H1 (cell line): ENCODE measurements around the gene DENND1A. TPM values are rescaled to one million over a fixed set of nuclear protein-coding genes. Genes with fewer than 3 reads are reported as not detected.

Experiments used
- CTCF ChIA-PET: fragments of 300-600 bp; sonication (Branson Sonifier 250); formaldehyde crosslinking; loops from one replicate; lab custom pipeline; 2021; ENCODE audit not compliant: partially characterized antibody; lab: Charles Lee
- POLR2A ChIA-PET: fragments of 300-600 bp; sonication (Branson Sonifier 250); formaldehyde crosslinking; loops from one replicate; lab custom pipeline; 2021; ENCODE audit warnings: inconsistent platforms; ENCODE audit not compliant: partially characterized antibody; lab: Charles Lee
- DNase-seq, 2 experiments: peaks; one replicate each; pipeline versions ENCODE4 v3.0.0 to v3.0.0-alpha.2; 2010 to 2022; ENCODE audit warnings: low spot score in 2 of 2, low read depth in 1 of 2, mixed read lengths in 1 of 2
- FAIRE-seq: peaks from 2 replicates; lab custom pipeline; 2011; peaks lifted over from hg19 to GRCh38; lab: Jason Lieb, UNC
- H2AFZ ChIP-seq: 2 replicates; pipeline ENCODE4 v1.8.1; 2012; ENCODE audit warnings: low read length, inconsistent platforms
- H2AK5ac ChIP-seq: 2 replicates; pipeline ENCODE4 v1.6.1; 2013; ENCODE audit warnings: low read depth, low read length
- H2BK120ac ChIP-seq: replicated peaks from 2 replicates; pipeline ENCODE3; 2013; ENCODE audit warnings: low read depth, low read length, inconsistent platforms
- H2BK12ac ChIP-seq: 2 replicates; pipeline ENCODE4 v1.6.1; 2013; ENCODE audit warnings: low read depth, low read length
- H2BK15ac ChIP-seq: 2 replicates; pipeline ENCODE4 v1.6.1; 2013; ENCODE audit warnings: low read length
- H2BK20ac ChIP-seq: 2 replicates; pipeline ENCODE4 v1.6.1; 2013; ENCODE audit warnings: low read length
- H2BK5ac ChIP-seq: 2 replicates; pipeline ENCODE4 v1.6.1; 2013; ENCODE audit warnings: low read depth, low read length
- H3K14ac ChIP-seq: 2 replicates; pipeline ENCODE4 v1.6.1; 2013; ENCODE audit warnings: inconsistent platforms; ENCODE audit not compliant: insufficient read length
- H3K18ac ChIP-seq: 2 replicates; pipeline ENCODE4 v1.6.1; 2013; ENCODE audit warnings: low read length; ENCODE audit errors: extremely low read depth
- H3K23ac ChIP-seq: 2 replicates; pipeline ENCODE4 v1.6.1; 2013; ENCODE audit warnings: inconsistent platforms; ENCODE audit not compliant: insufficient read length
- H3K23me2 ChIP-seq: 2 replicates; pipeline ENCODE4 v1.6.1; 2013; ENCODE audit warnings: low read depth, low read length
- H3K27ac ChIP-seq: 2 replicates; pipeline ENCODE4 v1.6.1; 2011; ENCODE audit warnings: low read depth, low read length, inconsistent platforms
- H3K27me3 ChIP-seq, 4 experiments: replicated peaks in 1 of 4; 1 replicate in 1 of 4; 2 replicates in 3 of 4; pipeline versions ENCODE4 v1.6.1 to v1.8.1; 2011 to 2013; ENCODE audit warnings: low read length in 3 of 4, mild to moderate bottlenecking in 3 of 4, inconsistent platforms in 2 of 4, mixed read lengths in 2 of 4, moderate library complexity in 1 of 4; ENCODE audit not compliant: control insufficient read depth in 3 of 4, insufficient read depth in 3 of 4; ENCODE audit errors: extremely low read depth in 1 of 4
- H3K36me3 ChIP-seq, 4 experiments: 2 replicates each; pipeline versions ENCODE4 v1.6.1 to v1.8.1; 2011 to 2013; ENCODE audit warnings: mild to moderate bottlenecking in 4 of 4, low read length in 3 of 4, moderate library complexity in 2 of 4, control low read depth in 1 of 4, inconsistent platforms in 1 of 4; ENCODE audit not compliant: insufficient read depth in 4 of 4, control insufficient read depth in 2 of 4
- H3K4ac ChIP-seq: replicated peaks from 2 replicates; pipeline ENCODE3; 2013; ENCODE audit warnings: low read length, low read depth, mixed read lengths, inconsistent platforms; ENCODE audit not compliant: insufficient read length
- H3K4me1 ChIP-seq, 4 experiments: replicated peaks in 1 of 4; 1 replicate in 1 of 4; 2 replicates in 3 of 4; pipeline versions ENCODE4 v1.6.1 to v1.8.1; 2011 to 2013; ENCODE audit warnings: low read length in 3 of 4, inconsistent platforms in 2 of 4, mixed read lengths in 1 of 4; ENCODE audit not compliant: insufficient read depth in 4 of 4, control insufficient read depth in 3 of 4
- H3K4me2 ChIP-seq, 2 experiments: 2 replicates each; pipeline versions ENCODE4 v1.6.1 to v1.8.1; 2011 to 2013; ENCODE audit warnings: low read depth in 2 of 2, low read length in 2 of 2, control low read depth in 1 of 2, inconsistent platforms in 1 of 2, mild to moderate bottlenecking in 1 of 2; ENCODE audit not compliant: insufficient read depth in 1 of 2
- H3K4me3 ChIP-seq, 4 experiments: fragments of 200-600, 300-600 bp in 1 of 4; sonication (generic), shearing (Covaris generic), sonication (Bioruptor Twin) in 1 of 4; 2 replicates each; pipeline versions ENCODE4 v1.5.1 to v1.8.1; 2011 to 2016; ENCODE audit warnings: low read length in 4 of 4, low read depth in 3 of 4, control low read depth in 2 of 4, inconsistent platforms in 2 of 4, mild to moderate bottlenecking in 2 of 4, mixed read lengths in 1 of 4, moderate library complexity in 1 of 4; ENCODE audit not compliant: insufficient read depth in 2 of 4; ENCODE audit errors: extremely low read depth in 1 of 4
- H3K56ac ChIP-seq: replicated peaks from 2 replicates; pipeline ENCODE3; 2013; ENCODE audit warnings: low read depth, mild to moderate bottlenecking, mixed read lengths, low read length, inconsistent platforms; ENCODE audit not compliant: insufficient read length
- H3K79me1 ChIP-seq: 2 replicates; pipeline ENCODE4 v1.6.1; 2013; ENCODE audit warnings: low read depth, low read length, control low read depth
- H3K79me2 ChIP-seq, 2 experiments: 2 replicates each; pipeline versions ENCODE4 v1.6.1 to v1.8.1; 2012 to 2013; ENCODE audit warnings: low read length in 2 of 2, mild to moderate bottlenecking in 2 of 2, inconsistent platforms in 1 of 2; ENCODE audit not compliant: insufficient read depth in 2 of 2, control insufficient read depth in 1 of 2
- H3K9ac ChIP-seq, 4 experiments: replicated peaks in 1 of 4; 1 replicate in 1 of 4; 2 replicates in 3 of 4; pipeline versions ENCODE4 v1.6.1 to v1.8.1; 2011 to 2013; ENCODE audit warnings: low read depth in 3 of 4, low read length in 3 of 4, control low read depth in 2 of 4, mild to moderate bottlenecking in 2 of 4, moderate library complexity in 2 of 4, inconsistent platforms in 1 of 4; ENCODE audit errors: extremely low read depth in 1 of 4
- H3K9me3 ChIP-seq, 2 experiments: 2 replicates each; pipeline versions ENCODE4 v1.6.1 to v1.8.1; 2012 to 2013; ENCODE audit warnings: mild to moderate bottlenecking in 2 of 2, moderate library complexity in 2 of 2, control low read depth in 1 of 2, inconsistent platforms in 1 of 2, low read depth in 1 of 2, low read length in 1 of 2, mixed read lengths in 1 of 2; ENCODE audit not compliant: insufficient read depth in 2 of 2
- H4K20me1 ChIP-seq, 2 experiments: replicated peaks in 1 of 2; 2 replicates each; pipeline versions ENCODE3 to v1.8.1; 2011 to 2013; ENCODE audit warnings: inconsistent platforms in 2 of 2, low read length in 2 of 2, mild to moderate bottlenecking in 1 of 2; ENCODE audit not compliant: insufficient read depth in 2 of 2, control insufficient read depth in 1 of 2
- H4K5ac ChIP-seq: 2 replicates; pipeline ENCODE4 v1.6.1; 2013; ENCODE audit warnings: low read length, low read depth, mixed read lengths, inconsistent platforms; ENCODE audit not compliant: insufficient read length
- H4K8ac ChIP-seq: 2 replicates; pipeline ENCODE4 v1.8.0; 2013; ENCODE audit warnings: mild to moderate bottlenecking, moderate library complexity, low read length, inconsistent platforms; ENCODE audit not compliant: insufficient read depth; ENCODE audit errors: extremely low read depth
- H4K91ac ChIP-seq: replicated peaks from 2 replicates; pipeline ENCODE3; 2013; ENCODE audit warnings: low read length, mixed read lengths, inconsistent platforms; ENCODE audit not compliant: insufficient read length
- RBBP5 ChIP-seq: IDR thresholded peaks from 2 replicates; pipeline ENCODE4 v1.7.1; 2012; ENCODE audit warnings: low read depth, mild to moderate bottlenecking, inconsistent platforms, low read length, moderate library complexity, borderline replicate concordance
- SUZ12 ChIP-seq: fragments of 200-600 bp; sonication (generic); IDR thresholded peaks from 2 replicates; pipeline ENCODE4 v1.6.1; 2012; ENCODE audit warnings: mild to moderate bottlenecking, inconsistent platforms, low read length, moderate library complexity, mixed read lengths
- TAF7 ChIP-seq: optimal IDR thresholded peaks from 2 replicates; pipeline ENCODE3; 2011; ENCODE audit warnings: low read depth, mild to moderate bottlenecking, inconsistent platforms, low read length, moderate library complexity, borderline replicate concordance
- YY1 ChIP-seq: IDR thresholded peaks from 2 replicates; pipeline ENCODE4 v1.6.1; 2011; ENCODE audit warnings: low read depth, mild to moderate bottlenecking, low read length
- WGBS, 2 experiments: shearing (Covaris generic) in 1 of 2; methylation state at CpG; one replicate each; pipeline versions ENCODE4 v1.1.6 to v1.1.7; 2013 to 2015; ENCODE audit warnings: low lambda C conversion rate in 2 of 2, mixed read lengths in 2 of 2, inconsistent platforms in 1 of 2, low coverage in 1 of 2, missing lambda C conversion rate in 1 of 2; ENCODE audit not compliant: insufficient replicate concordance in 2 of 2, insufficient coverage in 1 of 2, insufficient read length in 1 of 2; ENCODE audit errors: extremely low coverage in 1 of 2, missing lambda C conversion rate in 1 of 2; 5-methylcytosine and 5-hydroxymethylcytosine counted together
- polyA plus RNA-seq, 7 experiments: library from polyadenylated mRNA; depleted of rRNA in 3 of 7; stranded (reverse) in 5 of 7; unstranded in 2 of 7; fragments of >200 nt in 5 of 7; fragments of 200-250 nt in 2 of 7; gene quantifications; 1 replicate in 5 of 7; 2 replicates in 1 of 7; 4 replicates in 1 of 7; pipeline versions ENCODE4 v1.2.1 to v1.2.3, GENCODE V29; 2011 to 2013; ENCODE audit warnings: missing spikeins in 2 of 7, mixed read lengths in 2 of 7
- total RNA-seq: library from RNA; stranded (reverse); fragmentation: NEBNext Ultra II Directional; extraction: Animal tissue kit (Norgen Biotek cat#: 25700); gene quantifications from 2 replicates; pipeline ENCODE4 v1.2.1, GENCODE V29; 2021
- TF ChIP-seq, protein P1 (sequence below): IDR thresholded peaks from 2 replicates; pipeline ENCODE4 v1.6.1; 2012; ENCODE audit warnings: inconsistent platforms
- TF ChIP-seq, protein P2 (sequence below), 3 experiments: IDR thresholded peaks; 1 replicate in 2 of 3; 2 replicates in 1 of 3; pipeline versions ENCODE4 v1.5.1 to v1.6.1; 2011; ENCODE audit warnings: low read length in 3 of 3, mild to moderate bottlenecking in 3 of 3, inconsistent platforms in 2 of 3, low read depth in 1 of 3, moderate library complexity in 1 of 3; ENCODE audit not compliant: insufficient read depth in 1 of 3; ENCODE audit errors: control extremely low read depth in 1 of 3
- TF ChIP-seq, protein P3 (sequence below): IDR thresholded peaks from 2 replicates; pipeline ENCODE4 v1.6.1; 2012; ENCODE audit warnings: inconsistent platforms

Gene DENND1A
- total and polyA plus RNA-seq, 2 of the 8 experiments (the other 6 are each of a cell fraction or from before 2014, with no cell fraction given): 24.1 to 26.4 TPM

DNA sequence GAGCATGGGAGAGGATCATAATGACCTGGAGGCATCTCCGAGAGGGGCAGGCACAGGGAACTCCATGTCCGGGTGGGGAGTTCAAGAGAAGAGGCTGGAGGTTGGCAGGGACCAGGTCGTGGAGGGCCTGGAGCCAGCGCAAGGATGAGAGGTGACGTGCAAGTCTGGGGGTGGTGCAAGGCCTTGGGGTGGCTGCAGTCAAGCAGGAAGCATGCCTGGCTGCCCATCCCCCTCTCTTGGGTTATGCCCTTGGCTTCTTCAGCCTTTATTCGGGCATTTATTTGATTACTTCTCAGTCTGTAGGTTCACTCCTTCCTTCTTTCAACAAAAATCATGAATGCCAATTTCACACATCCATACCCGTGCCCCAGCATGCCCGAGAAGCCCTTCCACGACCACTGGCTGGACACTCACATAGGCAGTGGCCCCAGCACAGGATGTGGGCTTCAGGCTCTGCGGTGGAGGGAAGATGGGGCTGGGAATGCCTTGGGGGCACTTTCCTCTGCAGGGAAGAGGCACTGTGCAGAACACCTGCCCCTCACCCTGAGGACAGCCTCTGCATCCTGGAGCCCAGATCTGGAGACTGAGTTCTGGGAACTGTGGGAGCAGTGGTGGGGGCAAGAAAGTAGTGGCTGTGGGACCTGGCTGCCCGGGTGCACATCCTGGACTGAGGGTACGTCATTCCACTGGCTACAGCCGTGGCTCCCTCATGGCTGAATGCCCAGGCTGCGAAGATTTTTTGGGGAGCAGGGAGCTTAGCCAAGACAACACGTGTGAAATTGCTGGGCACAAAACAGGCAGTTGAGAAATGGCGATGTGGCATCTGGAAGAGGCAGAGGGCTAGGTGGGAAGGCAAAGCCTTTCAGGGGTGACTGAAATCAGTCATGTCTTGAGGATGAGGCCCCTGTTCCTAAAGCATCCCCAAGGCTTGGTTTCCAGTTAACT, 535.4 kb downstream of the DENND1A start:
- FAIRE-seq (no peak), DNase-seq (no peak)
- H4K91ac ChIP-seq: no peak overlapping the region
- no peaks in the 10 kb centered on the region; a peak in 1 of 8 replicates for H3K36me3 ChIP-seq
- no peaks in the 10 kb centered on the region for H3K79me1 ChIP-seq
- no peak overlapping the region for H2BK5ac ChIP-seq
- H3K4me1 ChIP-seq: peaks cover 0 to 19% (median 6%) of the 10 kb centered on the region in 4 experiments; a peak in 5 of 7 replicates
- no peak overlapping the region for H3K14ac ChIP-seq
- H3K9me3 ChIP-seq: no peaks in the 10 kb centered on the region; a peak in 1 of 4 replicates
- no peak overlapping the region for H3K18ac ChIP-seq
- ChIA-PET POLR2A (interaction anchor here (1.1 kb wide), 1 partner anchor 10 kb away, joined by 3 read pairs; no protein-coding TSS in a partner anchor), CTCF (interaction anchor here (1.0 to 29.0 kb wide), 4 partner anchors 9 to 36 kb away, joined by 3 to 668 read pairs (median 6); partner anchors contain the start of gene CRB2)
- H3K9ac ChIP-seq: no peak overlapping the region
- no peaks in the 10 kb centered on the region for H4K20me1 ChIP-seq
- H2BK15ac ChIP-seq: no peak overlapping the region
- no peak overlapping the region for H3K23ac ChIP-seq
- H3K4ac ChIP-seq: no peak overlapping the region
- H4K8ac ChIP-seq: peak overlapping the region; percentile 53
- WGBS, 2 experiments: 81% methylated on average over 16 of the region's 16 CpGs; no CpG with 5 or more reads in 1 of the 2 experiments
- no peak overlapping the region for H2BK120ac ChIP-seq
- H2AK5ac ChIP-seq: no peak overlapping the region
- H2AFZ ChIP-seq: no peak overlapping the region
- no peak overlapping the region for H3K4me3 ChIP-seq
- no peaks in the 10 kb centered on the region for H3K79me2 ChIP-seq
- H3K27ac ChIP-seq: no peak overlapping the region
- no peak overlapping the region for H2BK20ac ChIP-seq
- peak overlapping the region; percentile 27; the same call in 1 of the 2 replicates for H2BK12ac ChIP-seq
- H3K27me3 ChIP-seq: no peaks in the 10 kb centered on the region; a peak in 2 of 7 replicates
- H3K56ac ChIP-seq: no peak overlapping the region
- no peak overlapping the region for H4K5ac ChIP-seq
- no peak overlapping the region for H3K4me2 ChIP-seq
- H3K23me2 ChIP-seq: no peaks in the 10 kb centered on the region; the same call in 1 of the 2 replicates
- no peak for TF ChIP-seq TAF7
- TF ChIP-seq, protein P1, sequence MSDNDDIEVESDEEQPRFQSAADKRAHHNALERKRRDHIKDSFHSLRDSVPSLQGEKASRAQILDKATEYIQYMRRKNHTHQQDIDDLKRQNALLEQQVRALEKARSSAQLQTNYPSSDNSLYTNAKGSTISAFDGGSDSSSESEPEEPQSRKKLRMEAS: no peak
- TF ChIP-seq, protein P2, sequence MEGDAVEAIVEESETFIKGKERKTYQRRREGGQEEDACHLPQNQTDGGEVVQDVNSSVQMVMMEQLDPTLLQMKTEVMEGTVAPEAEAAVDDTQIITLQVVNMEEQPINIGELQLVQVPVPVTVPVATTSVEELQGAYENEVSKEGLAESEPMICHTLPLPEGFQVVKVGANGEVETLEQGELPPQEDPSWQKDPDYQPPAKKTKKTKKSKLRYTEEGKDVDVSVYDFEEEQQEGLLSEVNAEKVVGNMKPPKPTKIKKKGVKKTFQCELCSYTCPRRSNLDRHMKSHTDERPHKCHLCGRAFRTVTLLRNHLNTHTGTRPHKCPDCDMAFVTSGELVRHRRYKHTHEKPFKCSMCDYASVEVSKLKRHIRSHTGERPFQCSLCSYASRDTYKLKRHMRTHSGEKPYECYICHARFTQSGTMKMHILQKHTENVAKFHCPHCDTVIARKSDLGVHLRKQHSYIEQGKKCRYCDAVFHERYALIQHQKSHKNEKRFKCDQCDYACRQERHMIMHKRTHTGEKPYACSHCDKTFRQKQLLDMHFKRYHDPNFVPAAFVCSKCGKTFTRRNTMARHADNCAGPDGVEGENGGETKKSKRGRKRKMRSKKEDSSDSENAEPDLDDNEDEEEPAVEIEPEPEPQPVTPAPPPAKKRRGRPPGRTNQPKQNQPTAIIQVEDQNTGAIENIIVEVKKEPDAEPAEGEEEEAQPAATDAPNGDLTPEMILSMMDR (IDR thresholded peaks at IDR 0.05; ENCODE audit: control extremely low read depth in 1 of 3, insufficient read depth in 1 of 3, low read depth in 1 of 3, low read length in 3 of 3): no peak
- no peak for TF ChIP-seq RBBP5
- no peak for TF ChIP-seq SUZ12
- no peak for TF ChIP-seq YY1
- TF ChIP-seq, protein P3, sequence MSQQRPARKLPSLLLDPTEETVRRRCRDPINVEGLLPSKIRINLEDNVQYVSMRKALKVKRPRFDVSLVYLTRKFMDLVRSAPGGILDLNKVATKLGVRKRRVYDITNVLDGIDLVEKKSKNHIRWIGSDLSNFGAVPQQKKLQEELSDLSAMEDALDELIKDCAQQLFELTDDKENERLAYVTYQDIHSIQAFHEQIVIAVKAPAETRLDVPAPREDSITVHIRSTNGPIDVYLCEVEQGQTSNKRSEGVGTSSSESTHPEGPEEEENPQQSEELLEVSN: no peak
